HG03558 (cell line): ENCODE results near the gene SP110.
"Not testable (repeated sequence)": the region's sequence is repeated elsewhere in the genome, so short reads cannot be mapped to it uniquely, and the experiment has no call there.

Source experiments
- ATAC-seq: cut with Tn5 transposase; IDR thresholded peaks from one replicate; pipeline ENCODE4 v1.9.1; 2021; ENCODE audit warnings: moderate number of reproducible peaks; ENCODE audit not compliant: unreplicated experiment; ENCODE audit errors: extremely low read depth

Gene SP110

DNA sequence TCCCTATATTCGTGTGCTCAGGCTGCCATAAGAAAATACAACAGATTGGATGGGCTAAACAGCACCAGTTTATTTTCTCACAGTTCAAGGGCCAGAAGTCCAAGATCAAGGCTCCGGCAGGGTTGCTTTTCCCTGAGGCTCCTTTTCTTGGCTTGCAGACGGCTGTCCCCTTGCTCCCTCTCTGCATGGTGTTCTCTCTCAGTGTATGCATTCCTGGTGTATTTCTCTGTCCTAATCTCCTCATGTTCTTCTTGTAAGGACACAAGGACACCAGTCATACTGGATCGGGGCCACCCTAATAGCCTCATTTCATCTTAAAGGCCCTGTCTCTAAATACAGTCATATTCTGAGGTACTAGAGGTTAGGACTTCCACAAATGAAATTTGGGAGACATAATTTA, 88.4 kb downstream of the SP110 start:
- no peak for ATAC-seq

DNA sequence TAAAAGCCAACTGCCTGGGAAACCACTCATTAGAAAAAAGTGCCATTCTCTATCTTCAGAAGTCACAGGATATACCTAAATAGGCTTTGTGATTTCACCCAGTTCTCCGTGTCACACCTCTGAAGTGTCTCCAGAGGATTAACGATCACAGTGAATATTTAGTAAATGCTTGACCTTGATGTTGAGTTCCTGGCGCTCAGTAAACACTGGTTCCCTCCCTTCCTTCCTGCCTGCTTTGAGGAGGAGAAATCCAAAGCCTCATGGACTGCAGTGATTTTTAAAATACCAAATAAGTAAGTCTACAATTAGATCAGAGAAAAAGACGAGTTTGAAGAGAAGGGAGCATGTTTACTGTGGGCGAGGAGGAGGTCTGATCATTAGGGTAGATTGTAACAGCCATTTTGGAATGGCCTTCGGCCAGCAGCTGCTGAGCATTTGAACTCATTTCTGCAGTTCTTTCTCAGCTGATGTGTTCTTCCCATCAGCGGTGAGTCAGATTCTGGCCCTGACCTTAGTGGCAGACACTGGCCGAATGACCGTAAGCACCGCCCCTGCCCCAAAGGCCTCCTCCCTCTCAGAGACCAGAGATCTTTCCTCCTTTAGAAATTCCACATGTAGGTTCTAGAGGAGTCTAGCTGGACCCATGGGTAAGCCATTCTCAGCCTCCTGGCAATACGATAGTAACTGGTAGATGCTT, 89.0 kb downstream of the SP110 start:
- no peak for ATAC-seq

DNA sequence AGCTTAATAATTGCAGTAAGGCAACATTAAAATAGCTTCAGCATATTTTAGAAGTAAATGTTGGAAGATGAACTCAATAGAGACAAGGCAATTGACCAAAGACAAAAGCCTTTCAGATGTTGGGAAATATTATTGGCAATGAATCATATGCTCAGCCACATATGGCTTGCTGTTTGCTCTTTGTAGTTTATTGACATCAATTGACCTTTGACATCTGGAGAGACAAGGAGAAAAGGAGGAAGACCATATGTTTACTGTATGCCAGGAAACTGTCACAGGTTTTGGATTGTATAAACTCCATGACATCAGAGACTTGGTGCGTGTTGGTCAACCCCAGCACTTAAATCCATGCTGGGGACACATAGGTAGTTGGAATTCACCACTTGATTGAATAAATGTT, 90.4 kb downstream of the SP110 start:
- no peak for ATAC-seq

DNA sequence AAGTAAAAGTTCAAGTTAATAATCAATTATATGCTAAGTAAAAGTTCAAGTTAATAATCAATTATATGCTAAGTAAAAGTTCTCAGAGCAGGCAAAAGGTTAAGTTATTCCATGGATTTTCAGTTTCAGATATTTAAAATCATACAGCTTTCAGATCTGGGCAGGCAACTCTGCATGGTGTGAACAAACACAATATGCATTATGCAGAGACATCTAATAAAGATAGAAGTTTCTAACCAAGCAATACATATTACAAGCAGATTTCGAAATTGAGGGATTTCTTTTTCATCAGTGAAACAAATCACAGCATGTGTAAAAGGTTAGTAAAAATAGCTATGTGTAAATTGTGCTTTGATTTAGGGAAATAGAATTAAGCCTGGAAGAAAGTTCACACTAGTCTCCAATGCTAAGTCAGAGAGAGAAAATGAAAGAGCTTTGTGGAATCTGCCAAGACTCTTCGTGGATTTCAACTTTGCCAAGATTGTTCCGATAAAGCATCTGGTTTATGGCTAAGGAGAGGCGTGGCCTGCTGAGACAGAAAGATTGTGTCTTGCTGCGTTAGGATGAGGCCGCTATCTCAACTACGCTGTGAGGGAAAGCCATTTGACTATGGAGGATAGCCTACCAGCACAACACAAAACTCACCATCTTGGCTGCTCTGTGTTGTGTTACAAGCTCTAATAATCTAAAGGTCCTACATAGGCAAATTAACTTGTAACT, 91.0 kb downstream of the SP110 start:
- ATAC-seq: no peak

DNA sequence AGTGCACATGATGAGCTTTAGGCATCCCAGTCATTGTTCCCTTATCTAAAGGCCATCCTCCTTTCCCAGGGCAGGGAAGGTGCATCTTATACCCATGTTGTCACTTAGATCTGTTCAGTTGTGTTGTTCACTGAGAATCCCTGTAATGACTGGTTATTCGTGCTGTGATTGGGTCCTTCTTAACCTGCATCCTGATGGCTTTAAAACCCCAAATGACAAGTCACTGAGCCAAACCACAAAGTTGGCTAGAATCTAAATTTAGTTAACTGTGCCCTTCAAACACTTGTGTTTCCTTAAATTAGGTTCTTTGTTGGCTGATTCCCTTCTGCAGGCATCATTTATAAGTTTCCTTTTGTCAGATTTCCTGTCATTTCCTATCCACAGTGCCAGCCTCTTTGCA, 92.6 kb downstream of the SP110 start:
- no peak for ATAC-seq

DNA sequence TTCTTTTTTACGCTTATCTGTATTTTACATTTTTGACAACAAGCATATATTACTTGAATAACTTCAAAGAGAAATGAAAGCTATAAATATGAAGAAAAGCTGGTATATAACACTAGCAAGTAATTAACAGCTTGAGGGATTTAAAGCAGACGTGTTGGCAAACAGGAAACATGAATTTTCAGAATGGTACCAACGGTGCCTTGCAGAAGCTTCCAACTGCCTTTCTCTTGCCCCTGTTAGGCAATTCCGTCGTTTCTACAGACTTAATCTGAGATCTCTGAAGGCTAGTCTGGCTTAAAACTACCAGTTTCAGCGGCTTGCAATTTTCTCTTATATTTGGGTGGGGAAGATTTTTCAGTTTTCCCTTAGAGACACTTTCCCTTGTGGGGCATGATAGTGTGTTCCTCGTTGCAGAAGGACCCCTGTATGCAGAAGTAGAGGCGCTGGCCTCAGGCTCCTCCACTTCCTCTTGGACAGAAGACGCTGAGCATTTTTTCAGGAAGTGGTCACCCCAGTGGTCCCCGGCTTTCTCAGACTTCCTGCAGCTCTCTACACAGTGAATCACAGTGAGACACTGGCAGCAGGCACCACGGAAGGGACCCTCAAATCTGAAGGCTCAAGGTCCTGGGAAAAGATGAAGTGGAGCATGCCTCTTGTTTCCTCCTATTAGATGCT, 94.9 kb downstream of the SP110 start:
- peak; percentile 70 for ATAC-seq

DNA sequence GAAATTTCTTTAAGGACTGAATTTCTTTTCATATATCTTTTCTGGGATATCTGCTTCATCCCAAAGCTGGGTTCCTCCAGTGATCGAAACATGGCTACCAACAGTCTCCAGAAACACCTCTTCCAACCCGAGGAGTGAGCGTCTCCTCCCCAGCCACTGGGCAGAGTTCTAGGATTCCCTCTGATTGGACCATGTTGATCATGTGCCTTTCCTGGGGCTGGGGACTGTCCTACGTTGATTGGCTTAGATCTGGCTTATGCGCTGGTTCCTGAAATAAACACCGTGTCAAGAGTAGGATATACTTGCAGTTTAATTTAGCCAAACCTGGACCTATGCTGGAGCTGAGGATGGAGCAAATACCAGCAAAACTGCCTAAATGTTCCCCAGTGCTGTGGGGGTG, 95.5 kb downstream of the SP110 start:
- ATAC-seq: no peak

DNA sequence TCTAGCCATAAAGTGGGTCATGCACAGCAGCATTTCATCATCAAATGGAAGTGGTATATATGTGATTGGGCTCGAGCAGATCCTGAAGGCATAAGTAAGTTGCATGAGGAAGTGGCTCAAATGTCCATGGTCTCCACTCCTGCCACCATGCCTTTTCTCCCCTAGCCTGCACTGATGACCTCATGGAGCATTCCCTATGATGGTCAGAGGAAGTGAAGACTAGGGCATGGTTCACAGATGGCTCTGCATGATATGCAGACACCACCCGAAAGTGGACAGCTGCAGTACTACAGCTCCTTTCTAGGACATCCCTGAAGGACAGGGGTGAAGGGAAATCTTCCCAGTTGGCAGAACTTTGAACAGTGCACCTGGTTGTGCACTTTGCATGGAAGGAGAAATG, 99.4 kb downstream of the SP110 start:
- not testable (repeated sequence) for ATAC-seq

DNA sequence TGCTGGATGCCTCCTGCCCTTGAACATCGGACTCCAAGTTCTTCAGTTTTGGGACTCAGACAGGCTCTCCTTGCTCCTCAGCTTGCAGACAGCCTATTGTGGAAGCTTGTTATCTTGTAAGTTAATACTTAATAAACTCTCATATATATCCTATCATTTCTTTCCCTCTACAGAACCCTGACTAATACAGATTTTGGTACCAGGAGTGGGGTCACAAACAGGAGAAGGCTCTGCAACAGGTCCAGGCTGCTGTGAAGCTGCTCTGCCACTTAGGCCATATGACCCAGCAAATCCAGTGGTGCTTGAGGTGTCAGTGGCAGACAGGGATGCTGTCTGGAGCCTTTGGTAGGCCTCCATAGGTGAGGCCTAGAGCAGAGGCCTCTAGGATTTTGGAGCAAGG, 100.0 kb downstream of the SP110 start:
- not testable (repeated sequence) for ATAC-seq
